Thyroid gland (tissue), 4 donors: ENCODE data around the gene ADGRG1.

Experiments
- POLR2A ChIP-seq, 2 donors: fragments of 450-650 bp; IDR thresholded peaks; one replicate each; pipeline ENCODE4 v1.6.1; 2017; ENCODE audit warnings: antibody characterized with exemption in 2 of 2, mild to moderate bottlenecking in 2 of 2, moderate library complexity in 1 of 2
- TF ChIP-seq, protein P1 (sequence below), 6 experiments: fragments of 200-600 bp in 3 of 6; fragments of 450-650 bp in 3 of 6; sonication (generic) in 3 of 6; IDR thresholded peaks; one replicate each; pipeline ENCODE4 v1.5.1; 2016 to 2019; ENCODE audit warnings: antibody characterized with exemption in 6 of 6, mild to moderate bottlenecking in 2 of 6, inconsistent platforms in 1 of 6, moderate library complexity in 1 of 6

DNA sequence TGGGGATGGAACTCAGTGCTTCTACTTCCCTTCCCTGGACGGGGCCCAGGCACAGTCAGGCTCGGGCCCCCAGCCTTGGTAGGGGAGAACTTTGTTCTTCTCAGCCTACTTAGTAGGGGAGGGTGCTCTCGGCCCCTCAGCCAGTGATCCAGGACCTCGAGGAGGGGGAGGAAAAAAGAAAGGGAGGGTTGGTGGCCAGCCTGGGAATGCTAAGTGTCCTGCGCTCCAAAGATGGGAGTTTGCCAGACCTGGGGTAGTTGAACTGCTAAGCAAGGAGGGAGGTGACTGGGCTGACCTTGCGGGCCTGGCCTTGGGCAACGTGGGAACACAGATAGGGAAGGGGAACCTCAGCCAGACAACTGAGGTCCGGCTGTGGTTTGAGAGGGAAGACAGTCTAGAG, 12.2 kb downstream of the ADGRG1 start:
- TF ChIP-seq, protein P1, sequence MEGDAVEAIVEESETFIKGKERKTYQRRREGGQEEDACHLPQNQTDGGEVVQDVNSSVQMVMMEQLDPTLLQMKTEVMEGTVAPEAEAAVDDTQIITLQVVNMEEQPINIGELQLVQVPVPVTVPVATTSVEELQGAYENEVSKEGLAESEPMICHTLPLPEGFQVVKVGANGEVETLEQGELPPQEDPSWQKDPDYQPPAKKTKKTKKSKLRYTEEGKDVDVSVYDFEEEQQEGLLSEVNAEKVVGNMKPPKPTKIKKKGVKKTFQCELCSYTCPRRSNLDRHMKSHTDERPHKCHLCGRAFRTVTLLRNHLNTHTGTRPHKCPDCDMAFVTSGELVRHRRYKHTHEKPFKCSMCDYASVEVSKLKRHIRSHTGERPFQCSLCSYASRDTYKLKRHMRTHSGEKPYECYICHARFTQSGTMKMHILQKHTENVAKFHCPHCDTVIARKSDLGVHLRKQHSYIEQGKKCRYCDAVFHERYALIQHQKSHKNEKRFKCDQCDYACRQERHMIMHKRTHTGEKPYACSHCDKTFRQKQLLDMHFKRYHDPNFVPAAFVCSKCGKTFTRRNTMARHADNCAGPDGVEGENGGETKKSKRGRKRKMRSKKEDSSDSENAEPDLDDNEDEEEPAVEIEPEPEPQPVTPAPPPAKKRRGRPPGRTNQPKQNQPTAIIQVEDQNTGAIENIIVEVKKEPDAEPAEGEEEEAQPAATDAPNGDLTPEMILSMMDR (IDR thresholded peaks at IDR 0.05) = no peak
- no peak for TF ChIP-seq POLR2A (IDR thresholded peaks at IDR 0.05)
